Cardiac muscle cell (in vitro differentiated cells and primary cell): Measurements from ENCODE around the gene CFAP46. TPM values are rescaled to one million over a fixed set of nuclear protein-coding genes. Genes with fewer than 3 reads are reported as not detected.

ENCODE experiments used
- DNase-seq, 2 donors: peaks; one replicate each; pipeline versions ENCODE4 v3.0.0 to v3.0.0-alpha.2; 2010 to 2017; ENCODE audit warnings: low read depth in 1 of 2, low spot score in 1 of 2
- H3K27ac ChIP-seq: fragments of 200-600 bp; sonication (generic); 2 replicates; pipeline ENCODE4 v1.5.1; 2016
- H3K27me3 ChIP-seq: fragments of 200-600 bp; sonication (generic); 2 replicates; pipeline ENCODE4 v1.6.0; 2016; ENCODE audit warnings: control low read depth
- H3K36me3 ChIP-seq: fragments of 200-600 bp; sonication (generic); 2 replicates; pipeline ENCODE4 v1.5.1; 2016; ENCODE audit warnings: control low read depth
- H3K4me1 ChIP-seq: fragments of 200-600 bp; sonication (generic); 2 replicates; pipeline ENCODE4 v1.8.1; 2017; ENCODE audit warnings: low read depth, mild to moderate bottlenecking, mixed run types
- H3K4me3 ChIP-seq: fragments of 200-600 bp; sonication (generic); 2 replicates; pipeline ENCODE4 v1.5.1; 2016; ENCODE audit warnings: mild to moderate bottlenecking
- H3K9me3 ChIP-seq: fragments of 200-600 bp; sonication (generic); 2 replicates; pipeline ENCODE4 v1.5.1; 2017; ENCODE audit warnings: low read depth, mild to moderate bottlenecking, control low read depth
- polyA plus RNA-seq: library from polyadenylated mRNA; unstranded; fragments of >200 nt; fragmentation: Nextera tagmentation; extraction: Ambion mirVana; gene quantifications from 2 replicates; pipeline ENCODE4 v1.2.1, GENCODE V29; 2016
- total RNA-seq: library from RNA; depleted of rRNA; stranded (reverse); fragments of >200 nt; gene quantifications from 2 replicates; pipeline ENCODE4 v1.2.3, GENCODE V29; 2016
- TF ChIP-seq, protein P1 (sequence below): IDR thresholded peaks from 2 replicates; pipeline ENCODE4 v1.5.1; 2012; ENCODE audit warnings: low read depth, mild to moderate bottlenecking, low read length

Gene CFAP46
- total and polyA plus RNA-seq, 2 experiments from 2014 or later, result 2.8 to 4.5 TPM

DNA sequence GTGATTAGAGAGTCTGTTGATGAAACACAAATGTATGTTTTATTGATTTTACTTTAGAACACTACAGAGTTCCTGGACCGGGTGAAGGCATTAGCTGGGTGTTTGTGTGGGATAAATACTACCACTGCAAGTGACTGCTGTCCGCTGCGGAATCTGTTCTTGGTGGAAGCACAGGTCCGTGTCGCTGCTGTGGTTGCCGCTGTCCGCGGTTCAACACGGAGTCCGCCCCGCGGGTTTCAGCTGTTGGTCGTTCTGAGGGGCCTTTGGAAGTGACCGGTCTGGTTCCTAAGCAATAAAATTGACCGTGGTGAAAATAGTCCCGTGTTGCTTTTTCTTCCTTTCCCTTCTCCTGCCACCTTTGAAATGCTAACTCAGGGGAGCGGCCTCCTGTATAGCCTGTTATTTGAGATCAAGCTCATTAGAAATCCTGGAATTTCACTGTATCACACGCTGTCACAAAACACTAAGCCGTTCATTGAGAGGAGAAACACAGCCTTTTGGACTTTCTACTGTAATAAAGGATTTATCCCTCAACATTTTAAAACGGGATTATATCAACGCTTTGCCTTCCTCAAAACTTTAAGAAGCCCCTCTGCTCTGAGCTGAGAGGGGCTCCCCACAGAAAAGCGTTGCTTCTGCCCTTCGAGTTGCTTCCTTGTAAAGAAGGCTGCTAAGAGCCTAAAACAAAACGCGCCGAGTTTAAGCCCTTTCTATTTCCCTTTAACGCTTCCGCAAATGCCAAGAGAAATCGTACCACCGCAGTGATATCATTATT, 159.0 kb downstream of the CFAP46 start:
- Histone ChIP-seq H3K36me3 (no peaks in the 10 kb centered on the region), H3K4me1 (peaks cover 3% of the 10 kb centered on the region), H3K27ac (no peak overlapping the region), H3K9me3 (no peaks in the 10 kb centered on the region), H3K4me3 (no peak overlapping the region), H3K27me3 (peaks cover 81% of the 10 kb centered on the region)
- TF ChIP-seq, protein P1, sequence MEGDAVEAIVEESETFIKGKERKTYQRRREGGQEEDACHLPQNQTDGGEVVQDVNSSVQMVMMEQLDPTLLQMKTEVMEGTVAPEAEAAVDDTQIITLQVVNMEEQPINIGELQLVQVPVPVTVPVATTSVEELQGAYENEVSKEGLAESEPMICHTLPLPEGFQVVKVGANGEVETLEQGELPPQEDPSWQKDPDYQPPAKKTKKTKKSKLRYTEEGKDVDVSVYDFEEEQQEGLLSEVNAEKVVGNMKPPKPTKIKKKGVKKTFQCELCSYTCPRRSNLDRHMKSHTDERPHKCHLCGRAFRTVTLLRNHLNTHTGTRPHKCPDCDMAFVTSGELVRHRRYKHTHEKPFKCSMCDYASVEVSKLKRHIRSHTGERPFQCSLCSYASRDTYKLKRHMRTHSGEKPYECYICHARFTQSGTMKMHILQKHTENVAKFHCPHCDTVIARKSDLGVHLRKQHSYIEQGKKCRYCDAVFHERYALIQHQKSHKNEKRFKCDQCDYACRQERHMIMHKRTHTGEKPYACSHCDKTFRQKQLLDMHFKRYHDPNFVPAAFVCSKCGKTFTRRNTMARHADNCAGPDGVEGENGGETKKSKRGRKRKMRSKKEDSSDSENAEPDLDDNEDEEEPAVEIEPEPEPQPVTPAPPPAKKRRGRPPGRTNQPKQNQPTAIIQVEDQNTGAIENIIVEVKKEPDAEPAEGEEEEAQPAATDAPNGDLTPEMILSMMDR, result no peak
- DNase-seq, result no peak

DNA sequence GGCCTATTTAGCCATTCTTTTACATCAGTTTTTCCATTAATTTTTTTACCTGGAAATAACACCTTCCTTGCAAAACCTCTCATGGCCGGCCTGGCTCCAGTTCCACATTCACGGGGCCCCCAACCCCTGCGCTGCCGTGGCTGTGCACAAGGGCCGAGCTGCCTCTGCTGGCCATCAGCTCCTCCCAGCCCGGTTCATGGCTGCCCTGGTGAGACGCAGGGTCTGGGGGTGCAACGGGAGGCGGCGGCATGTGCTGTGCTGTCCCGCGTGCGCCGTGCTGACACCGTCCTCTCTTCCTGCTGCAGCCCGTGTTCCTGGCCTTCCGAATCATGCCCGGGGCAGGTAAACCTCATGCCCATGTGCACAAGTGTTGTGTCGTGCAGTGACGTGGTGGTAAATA, 160.8 kb downstream of the CFAP46 start:
- Histone ChIP-seq H3K9me3 (no peaks in the 10 kb centered on the region), H3K4me1 (peaks cover 3% of the 10 kb centered on the region), H3K27me3 (peaks cover 63% of the 10 kb centered on the region), H3K36me3 (peaks cover 3% of the 10 kb centered on the region), H3K4me3 (no peak overlapping the region), H3K27ac (no peak overlapping the region)
- TF ChIP-seq, protein P1, result no peak
- DNase-seq, result no peak

DNA sequence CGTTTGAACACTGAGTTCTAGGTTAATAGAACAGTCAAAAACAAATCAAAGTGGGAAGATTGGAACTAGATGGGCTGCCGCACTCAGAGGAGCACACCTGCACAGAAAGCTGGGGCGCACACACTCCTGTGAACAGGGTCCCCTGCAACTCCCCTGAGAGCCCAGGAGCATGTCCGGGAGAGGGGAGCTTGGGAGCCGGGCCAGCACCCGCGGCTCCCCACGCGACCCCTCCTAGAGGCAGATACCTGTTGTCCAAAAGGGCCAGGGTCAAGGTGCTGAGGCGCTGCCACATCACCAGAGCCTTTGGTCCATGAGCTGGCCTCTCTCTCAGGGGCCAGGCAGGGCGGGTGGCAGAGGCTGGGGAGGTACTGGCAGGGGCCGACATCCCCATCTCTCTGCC, 162.0 kb downstream of the CFAP46 start:
- H3K4me3 ChIP-seq, result no peak overlapping the region
- H3K27ac ChIP-seq, result no peak overlapping the region
- H3K4me1 ChIP-seq, result no peaks in the 10 kb centered on the region
- H3K9me3 ChIP-seq, result no peaks in the 10 kb centered on the region
- peaks cover 52% of the 10 kb centered on the region for H3K27me3 ChIP-seq
- DNase-seq, result no peak
- H3K36me3 ChIP-seq, result peaks cover 3% of the 10 kb centered on the region
- TF ChIP-seq, protein P1, result no peak

- Histone ChIP-seq H3K9me3 (no peaks in the 10 kb centered on the region), H3K4me3 (no peak overlapping the region), H3K27ac (no peak overlapping the region), H3K27me3 (peaks cover 46% of the 10 kb centered on the region), H3K4me1 (no peaks in the 10 kb centered on the region), H3K36me3 (peaks cover 3% of the 10 kb centered on the region)
- TF ChIP-seq, protein P1, result no peak
- no peak for DNase-seq
Measured at GRCh38 chr10:132779549-132780294, 162.6 kb downstream of the CFAP46 start.

- Histone ChIP-seq H3K4me3 (no peak overlapping the region), H3K27me3 (peaks cover 23% of the 10 kb centered on the region), H3K9me3 (no peaks in the 10 kb centered on the region), H3K36me3 (peaks cover 3% of the 10 kb centered on the region), H3K4me1 (no peaks in the 10 kb centered on the region), H3K27ac (no peak overlapping the region)
- TF ChIP-seq, protein P1, result no peak
- no peak for DNase-seq
Measured at GRCh38 chr10:132777441-132777840, 164.9 kb downstream of the CFAP46 start.
